Astrocyte (in vitro differentiated cells and primary cell): ENCODE data around the gene DLK1. TPM values are rescaled to one million over a fixed set of nuclear protein-coding genes. Genes with fewer than 3 reads are reported as not detected.
A peak's percentile ranks its signal among the peaks of the same experiment; 100 is the strongest.

Source experiments
- DNase-seq: peaks from one replicate; pipeline ENCODE4 v3.0.0-alpha.2; 2010; ENCODE audit warnings: low read depth
- FAIRE-seq: peaks from 2 replicates; lab custom pipeline; 2011; peaks lifted over from hg19 to GRCh38; lab: Jason Lieb, UNC
- H2AFZ ChIP-seq: 2 replicates; pipeline ENCODE4 v1.6.0; 2012; ENCODE audit warnings: low read depth, low read length, inconsistent platforms
- H3K27ac ChIP-seq: 2 replicates; pipeline ENCODE4 v1.5.1; 2011; ENCODE audit warnings: low read depth, low read length, inconsistent platforms
- H3K27me3 ChIP-seq: 2 replicates; pipeline ENCODE4 v1.6.0; 2011; ENCODE audit warnings: low read length, inconsistent platforms; ENCODE audit not compliant: insufficient read depth
- H3K36me3 ChIP-seq: 2 replicates; pipeline ENCODE4 v1.5.1; 2011; ENCODE audit warnings: low read length, inconsistent platforms; ENCODE audit not compliant: insufficient read depth
- H3K4me1 ChIP-seq: 2 replicates; pipeline ENCODE4 v1.5.1; 2011; ENCODE audit warnings: low read length, inconsistent platforms; ENCODE audit not compliant: insufficient read depth
- H3K4me2 ChIP-seq: 2 replicates; pipeline ENCODE4 v1.6.0; 2012; ENCODE audit warnings: low read length, inconsistent platforms
- H3K4me3 ChIP-seq: 2 replicates; pipeline ENCODE4 v1.5.1; 2011; ENCODE audit warnings: low read depth, mild to moderate bottlenecking, low read length, inconsistent platforms; ENCODE audit not compliant: insufficient read depth
- H3K79me2 ChIP-seq: 2 replicates; pipeline ENCODE4 v1.6.0; 2012; ENCODE audit warnings: mild to moderate bottlenecking, low read length, inconsistent platforms; ENCODE audit not compliant: insufficient read depth
- H3K9ac ChIP-seq: 2 replicates; pipeline ENCODE4 v1.6.0; 2012; ENCODE audit warnings: mild to moderate bottlenecking, low read length, inconsistent platforms
- H3K9me3 ChIP-seq: 2 replicates; pipeline ENCODE4 v1.5.1; 2012; ENCODE audit warnings: low read depth, mild to moderate bottlenecking, low read length, inconsistent platforms; ENCODE audit not compliant: insufficient read depth
- H4K20me1 ChIP-seq: 2 replicates; pipeline ENCODE4 v1.6.0; 2012; ENCODE audit warnings: low read length, inconsistent platforms; ENCODE audit not compliant: insufficient read depth
- H3K27ac Mint-ChIP-seq: one replicate; pipeline ENCODE4 v1.8.0; 2021; ENCODE audit warnings: mild to moderate bottlenecking, mixed read lengths; ENCODE audit not compliant: unreplicated experiment
- H3K27me3 Mint-ChIP-seq: one replicate; pipeline ENCODE4 v1.8.0; 2021; ENCODE audit warnings: low read depth, mixed read lengths; ENCODE audit not compliant: unreplicated experiment
- H3K36me3 Mint-ChIP-seq: one replicate; pipeline ENCODE4 v1.8.0; 2021; ENCODE audit warnings: low read depth, mixed read lengths; ENCODE audit not compliant: unreplicated experiment
- H3K4me1 Mint-ChIP-seq: one replicate; pipeline ENCODE4 v1.8.0; 2021; ENCODE audit warnings: low read depth, mixed read lengths; ENCODE audit not compliant: unreplicated experiment
- H3K4me3 Mint-ChIP-seq: one replicate; pipeline ENCODE4 v1.8.0; 2021; ENCODE audit warnings: mild to moderate bottlenecking, moderate library complexity, mixed read lengths; ENCODE audit not compliant: unreplicated experiment
- H3K9me3 Mint-ChIP-seq: one replicate; pipeline ENCODE4 v1.8.0; 2021; ENCODE audit warnings: mild to moderate bottlenecking, mixed read lengths; ENCODE audit not compliant: unreplicated experiment
- EZH2 ChIP-seq: IDR thresholded peaks from 2 replicates; pipeline ENCODE4 v1.6.1; 2012; ENCODE audit warnings: mild to moderate bottlenecking, low read length, inconsistent platforms; ENCODE audit not compliant: insufficient read depth
- total RNA-seq: library from RNA; stranded (reverse); gene quantifications from 2 replicates; pipeline ENCODE4 v1.2.1, GENCODE V29; 2021
- TF ChIP-seq, protein P1 (sequence below): IDR thresholded peaks from 2 replicates; pipeline ENCODE4 v1.5.1; 2011; ENCODE audit warnings: low read depth, mild to moderate bottlenecking, inconsistent platforms, low read length, moderate library complexity; ENCODE audit not compliant: insufficient read depth

DLK1 gene
- total RNA-seq, 1 donor from 2014 or later = 2.7 TPM

DNA sequence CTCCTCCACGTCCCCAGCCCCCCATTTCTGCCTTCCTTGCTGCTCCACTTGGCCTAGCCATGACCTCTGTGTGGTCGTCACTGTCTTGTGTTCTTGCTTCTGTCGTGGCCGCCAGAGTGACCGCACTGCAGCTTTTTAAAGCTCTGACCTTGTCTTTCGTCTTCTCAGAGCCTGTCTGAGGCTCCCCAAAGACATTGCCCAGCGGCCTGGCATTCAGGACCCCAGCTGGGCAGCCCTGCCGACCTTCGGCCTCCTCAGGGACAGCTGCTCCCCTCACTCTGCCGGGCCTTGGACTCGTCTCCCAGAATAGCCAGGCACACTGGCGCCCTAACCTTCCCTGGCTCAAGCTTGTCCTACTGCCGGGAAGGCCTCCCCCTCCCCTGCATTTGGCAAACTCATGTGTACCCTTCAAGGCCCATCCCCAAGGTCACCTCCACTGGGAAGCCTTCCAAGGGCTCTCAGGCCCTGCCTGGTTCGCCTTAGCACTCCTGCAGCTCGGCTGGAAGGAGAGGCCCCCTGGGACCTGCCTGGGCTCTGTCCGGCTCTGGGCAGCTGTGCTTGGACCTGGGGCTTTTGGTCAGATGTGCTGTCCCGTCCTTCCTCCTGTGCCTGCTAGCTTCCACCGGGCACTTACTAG lies 15.7 kb upstream of the DLK1 start:
- Mint-ChIP-seq H3K4me1 (no peaks in the 10 kb centered on the region), H3K4me3 (no peak overlapping the region), H3K9me3 (peaks cover 4% of the 10 kb centered on the region), H3K27ac (peak overlapping the region; percentile 50), H3K36me3 (no peaks in the 10 kb centered on the region), H3K27me3 (peaks cover 57% of the 10 kb centered on the region)
- Histone ChIP-seq H2AFZ (no peak overlapping the region), H3K9ac (no peak overlapping the region), H3K9me3 (no peaks in the 10 kb centered on the region), H3K4me1 (peaks cover 3% of the 10 kb centered on the region), H3K4me2 (no peak overlapping the region), H4K20me1 (no peaks in the 10 kb centered on the region), H3K27me3 (peaks cover 4% of the 10 kb centered on the region), H3K36me3 (no peaks in the 10 kb centered on the region), H3K79me2 (no peaks in the 10 kb centered on the region), H3K4me3 (no peak overlapping the region), H3K27ac (no peak overlapping the region)
- FAIRE-seq (no peak), DNase-seq (no peak)
- no peak for TF ChIP-seq EZH2
- TF ChIP-seq, protein P1, sequence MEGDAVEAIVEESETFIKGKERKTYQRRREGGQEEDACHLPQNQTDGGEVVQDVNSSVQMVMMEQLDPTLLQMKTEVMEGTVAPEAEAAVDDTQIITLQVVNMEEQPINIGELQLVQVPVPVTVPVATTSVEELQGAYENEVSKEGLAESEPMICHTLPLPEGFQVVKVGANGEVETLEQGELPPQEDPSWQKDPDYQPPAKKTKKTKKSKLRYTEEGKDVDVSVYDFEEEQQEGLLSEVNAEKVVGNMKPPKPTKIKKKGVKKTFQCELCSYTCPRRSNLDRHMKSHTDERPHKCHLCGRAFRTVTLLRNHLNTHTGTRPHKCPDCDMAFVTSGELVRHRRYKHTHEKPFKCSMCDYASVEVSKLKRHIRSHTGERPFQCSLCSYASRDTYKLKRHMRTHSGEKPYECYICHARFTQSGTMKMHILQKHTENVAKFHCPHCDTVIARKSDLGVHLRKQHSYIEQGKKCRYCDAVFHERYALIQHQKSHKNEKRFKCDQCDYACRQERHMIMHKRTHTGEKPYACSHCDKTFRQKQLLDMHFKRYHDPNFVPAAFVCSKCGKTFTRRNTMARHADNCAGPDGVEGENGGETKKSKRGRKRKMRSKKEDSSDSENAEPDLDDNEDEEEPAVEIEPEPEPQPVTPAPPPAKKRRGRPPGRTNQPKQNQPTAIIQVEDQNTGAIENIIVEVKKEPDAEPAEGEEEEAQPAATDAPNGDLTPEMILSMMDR = no peak

DNA sequence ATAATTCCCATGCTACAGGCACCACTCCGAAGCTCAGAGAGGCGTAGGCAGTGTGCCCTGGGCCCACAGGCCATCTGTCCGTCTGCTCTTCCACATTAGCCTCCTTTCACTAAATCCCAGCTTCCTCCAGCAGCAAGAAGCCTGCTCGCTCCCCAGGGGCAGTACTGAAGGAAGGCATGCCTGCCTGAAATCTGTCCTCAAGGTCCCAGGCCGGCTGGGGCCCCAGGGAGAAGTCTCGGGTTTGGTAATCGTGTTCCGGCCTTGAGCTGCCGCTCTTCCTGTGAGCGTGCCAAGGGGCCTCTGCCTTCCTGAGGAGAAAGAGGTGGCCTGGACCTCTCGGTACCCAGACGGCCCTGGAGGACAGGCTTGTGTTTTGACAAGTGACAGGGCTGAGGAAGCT lies 15.2 kb upstream of the DLK1 start:
- Mint-ChIP-seq H3K27ac (peak overlapping the region; percentile 26), H3K9me3 (peaks cover 7% of the 10 kb centered on the region), H3K36me3 (no peaks in the 10 kb centered on the region), H3K4me1 (no peaks in the 10 kb centered on the region), H3K27me3 (peaks cover 51% of the 10 kb centered on the region), H3K4me3 (no peak overlapping the region)
- Histone ChIP-seq H3K36me3 (no peaks in the 10 kb centered on the region), H3K4me3 (no peak overlapping the region), H3K27me3 (peaks cover 2% of the 10 kb centered on the region), H3K4me2 (no peak overlapping the region), H3K27ac (no peak overlapping the region), H3K79me2 (no peaks in the 10 kb centered on the region), H3K4me1 (peaks cover 3% of the 10 kb centered on the region), H3K9ac (no peak overlapping the region), H4K20me1 (no peaks in the 10 kb centered on the region), H2AFZ (no peak overlapping the region), H3K9me3 (no peaks in the 10 kb centered on the region)
- DNase-seq (no peak), FAIRE-seq (no peak)
- TF ChIP-seq, protein P1 = no peak
- TF ChIP-seq EZH2 = no peak

DNA sequence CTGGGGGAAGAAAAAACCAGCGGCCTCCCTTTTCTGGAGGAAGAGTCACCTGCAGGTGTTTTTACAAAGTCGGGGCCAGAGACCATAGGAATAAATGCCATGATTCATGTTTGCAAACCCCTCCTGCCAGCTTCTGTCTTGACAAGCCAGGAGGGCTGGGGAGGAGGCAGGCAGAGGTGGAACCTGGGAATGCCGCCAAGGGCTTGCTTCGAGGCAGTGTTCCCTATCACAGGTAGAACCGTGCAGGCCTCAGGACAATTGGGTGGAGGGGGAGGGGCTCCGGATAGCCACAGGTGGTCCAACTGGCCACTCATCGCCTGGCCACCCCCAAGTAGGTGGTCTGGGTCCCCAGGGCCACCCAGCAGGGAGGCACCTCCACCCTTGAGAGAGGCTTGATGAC lies 14.2 kb upstream of the DLK1 start:
- Histone ChIP-seq H2AFZ (no peak overlapping the region), H3K27ac (no peak overlapping the region), H3K4me1 (peaks cover 3% of the 10 kb centered on the region), H3K27me3 (peaks cover 2% of the 10 kb centered on the region), H3K9me3 (no peaks in the 10 kb centered on the region), H3K79me2 (no peaks in the 10 kb centered on the region), H3K4me2 (no peak overlapping the region), H3K9ac (no peak overlapping the region), H3K4me3 (no peak overlapping the region), H3K36me3 (no peaks in the 10 kb centered on the region), H4K20me1 (no peaks in the 10 kb centered on the region)
- DNase-seq (no peak), FAIRE-seq (no peak)
- peaks cover 50% of the 10 kb centered on the region for H3K27me3 Mint-ChIP-seq
- TF ChIP-seq EZH2 = no peak
- H3K9me3 Mint-ChIP-seq = peaks cover 9% of the 10 kb centered on the region
- no peaks in the 10 kb centered on the region for H3K36me3 Mint-ChIP-seq
- no peak overlapping the region for H3K4me3 Mint-ChIP-seq
- H3K4me1 Mint-ChIP-seq = no peaks in the 10 kb centered on the region
- H3K27ac Mint-ChIP-seq = no peak overlapping the region
